ENCODE measurements around the gene GPR89B.

Gene GPR89B

DNA sequence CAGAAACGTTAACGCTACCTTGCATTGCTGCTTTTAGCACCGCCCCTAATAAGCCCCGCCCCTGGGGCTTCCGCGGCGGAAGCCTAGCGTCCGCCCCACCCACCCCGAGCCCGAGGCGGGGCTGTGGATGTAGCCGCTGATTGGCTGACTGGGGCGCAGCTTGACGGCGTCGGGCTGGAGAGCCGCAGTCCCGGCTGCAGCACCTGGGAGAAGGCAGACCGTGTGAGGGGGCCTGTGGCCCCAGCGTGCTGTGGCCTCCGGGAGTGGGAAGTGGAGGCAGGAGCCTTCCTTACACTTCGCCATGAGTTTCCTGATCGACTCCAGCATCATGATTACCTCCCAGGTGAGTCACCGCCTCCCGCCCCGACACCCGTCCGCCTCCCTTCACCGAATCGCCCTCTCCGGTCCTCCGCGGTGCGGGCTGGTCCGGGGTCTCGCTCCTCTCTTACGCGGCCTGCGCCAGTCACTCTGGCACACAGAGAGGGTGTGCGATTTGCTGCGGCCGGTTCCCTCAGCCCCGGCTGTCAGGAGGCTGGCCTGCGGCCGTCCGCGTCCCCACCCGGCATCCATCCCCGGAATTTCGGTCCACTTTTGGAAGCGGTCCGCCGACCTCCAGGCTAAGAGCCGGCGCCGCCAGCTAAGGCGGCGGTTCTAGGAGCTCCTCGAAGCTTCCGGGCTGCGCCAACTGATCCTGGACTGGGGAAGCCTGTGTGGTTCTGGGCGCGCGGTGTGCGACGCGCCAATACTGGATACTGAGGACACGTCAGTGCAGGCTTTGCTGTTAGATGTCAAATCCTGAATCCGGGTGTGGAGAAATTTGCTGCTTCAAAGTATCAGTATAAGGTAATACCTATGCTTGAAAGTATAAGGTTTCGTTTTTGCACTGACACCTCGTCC is at the start of gene GPR89B:
TSS of gene GPR89B (plus strand) at position 185 of the 897 bp plus-strand sequence. CDS start at position 302, 117 bp downstream.
- H3K4me3 ChIP-seq (ENCODE audit: low read depth, low read length), result peak within 1 kb of the TSS; percentile 62
- DNase-seq (ENCODE audit: low read depth), result peak; percentile 95

DNA sequence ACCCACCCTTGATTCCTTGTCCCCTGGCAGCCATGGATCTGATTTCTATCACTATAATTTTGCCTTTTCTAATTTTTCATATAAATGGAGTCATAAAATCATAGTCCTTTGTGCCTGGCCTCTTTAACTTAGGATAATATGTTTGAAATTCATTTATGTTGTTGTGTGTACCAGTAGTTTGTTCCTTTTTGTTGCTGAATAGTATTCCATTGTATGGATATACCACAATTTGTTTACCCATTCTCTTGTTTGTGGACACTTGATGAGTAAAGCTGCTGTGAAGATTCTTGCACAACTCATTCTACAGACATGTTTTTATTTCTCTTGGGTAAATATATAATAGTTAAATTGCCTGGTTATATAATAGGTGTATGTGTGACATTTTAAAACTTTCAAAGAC is 48.3 kb upstream of the GPR89B start:
- no peak for DNase-seq (ENCODE audit: low read depth)
- TF ChIP-seq, protein P1, sequence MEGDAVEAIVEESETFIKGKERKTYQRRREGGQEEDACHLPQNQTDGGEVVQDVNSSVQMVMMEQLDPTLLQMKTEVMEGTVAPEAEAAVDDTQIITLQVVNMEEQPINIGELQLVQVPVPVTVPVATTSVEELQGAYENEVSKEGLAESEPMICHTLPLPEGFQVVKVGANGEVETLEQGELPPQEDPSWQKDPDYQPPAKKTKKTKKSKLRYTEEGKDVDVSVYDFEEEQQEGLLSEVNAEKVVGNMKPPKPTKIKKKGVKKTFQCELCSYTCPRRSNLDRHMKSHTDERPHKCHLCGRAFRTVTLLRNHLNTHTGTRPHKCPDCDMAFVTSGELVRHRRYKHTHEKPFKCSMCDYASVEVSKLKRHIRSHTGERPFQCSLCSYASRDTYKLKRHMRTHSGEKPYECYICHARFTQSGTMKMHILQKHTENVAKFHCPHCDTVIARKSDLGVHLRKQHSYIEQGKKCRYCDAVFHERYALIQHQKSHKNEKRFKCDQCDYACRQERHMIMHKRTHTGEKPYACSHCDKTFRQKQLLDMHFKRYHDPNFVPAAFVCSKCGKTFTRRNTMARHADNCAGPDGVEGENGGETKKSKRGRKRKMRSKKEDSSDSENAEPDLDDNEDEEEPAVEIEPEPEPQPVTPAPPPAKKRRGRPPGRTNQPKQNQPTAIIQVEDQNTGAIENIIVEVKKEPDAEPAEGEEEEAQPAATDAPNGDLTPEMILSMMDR (IDR thresholded peaks at IDR 0.05; ENCODE audit: insufficient read depth, low read depth, low read length, missing control alignments), result no peak

DNA sequence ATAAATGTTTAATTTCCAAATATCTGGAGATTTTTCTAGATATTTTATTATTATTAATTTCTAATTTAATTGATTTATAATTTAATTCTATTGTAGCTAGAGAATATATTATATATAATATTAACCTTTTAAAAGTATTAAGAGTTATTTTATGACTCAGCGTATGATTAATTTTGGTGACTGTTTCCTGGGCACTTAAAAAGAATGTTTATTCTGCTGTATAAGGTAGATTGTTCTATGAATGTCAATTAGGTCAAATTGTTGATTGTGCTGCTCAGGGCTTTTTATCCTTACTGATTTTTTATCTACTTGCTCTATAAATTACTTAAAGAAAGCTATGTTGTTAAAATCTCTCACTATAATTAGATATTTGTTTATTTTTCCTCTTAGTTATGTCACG is 45.7 kb upstream of the GPR89B start:
- no peak for DNase-seq (ENCODE audit: low read depth)
- H3K4me3 ChIP-seq (ENCODE audit: low read depth, low read length), result no peak overlapping the region
- TF ChIP-seq, protein P1 (IDR thresholded peaks at IDR 0.05; ENCODE audit: insufficient read depth, low read depth, low read length, missing control alignments), result no peak

More for the DNA sequence above, 48.3 kb upstream of the GPR89B start:
- H3K4me3 ChIP-seq (ENCODE audit: low read depth, low read length), result no peak overlapping the region

DNA sequence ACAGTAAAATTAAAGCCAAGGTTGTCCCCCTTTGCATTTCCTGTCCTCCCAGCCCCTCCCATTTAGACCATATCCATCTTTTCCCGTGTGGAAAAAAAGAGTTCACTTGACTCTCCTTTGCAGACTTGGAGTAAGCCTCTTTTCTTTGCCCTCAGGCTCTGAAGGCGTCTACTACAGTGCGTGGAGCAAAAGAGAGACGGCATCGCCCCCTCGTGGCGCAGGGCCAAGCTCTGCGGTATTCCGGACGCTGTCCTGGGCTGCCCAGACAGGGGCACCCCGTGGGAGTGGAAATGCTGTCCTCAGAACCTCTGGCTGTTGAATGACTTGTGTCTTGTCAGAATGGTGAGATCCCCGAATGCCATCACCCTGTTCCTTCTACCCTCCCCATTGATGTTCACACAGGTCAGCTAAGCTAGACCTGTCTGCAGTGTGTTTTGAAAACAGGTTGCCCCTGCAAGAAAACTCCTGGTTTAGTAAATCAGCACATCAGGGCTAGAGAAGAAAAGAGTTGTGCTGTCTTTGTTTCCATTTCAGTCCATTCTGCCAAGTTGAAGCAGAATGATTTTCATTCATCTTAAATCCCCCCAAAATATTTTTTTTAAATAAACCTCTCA is 37.9 kb upstream of the GPR89B start:
- DNase-seq (ENCODE audit: low read depth), result peak; percentile 61
- H3K4me3 ChIP-seq (ENCODE audit: low read depth, low read length), result no peak overlapping the region
- TF ChIP-seq, protein P1 (IDR thresholded peaks at IDR 0.05; ENCODE audit: insufficient read depth, low read depth, low read length, missing control alignments), result peak; percentile 83

DNA sequence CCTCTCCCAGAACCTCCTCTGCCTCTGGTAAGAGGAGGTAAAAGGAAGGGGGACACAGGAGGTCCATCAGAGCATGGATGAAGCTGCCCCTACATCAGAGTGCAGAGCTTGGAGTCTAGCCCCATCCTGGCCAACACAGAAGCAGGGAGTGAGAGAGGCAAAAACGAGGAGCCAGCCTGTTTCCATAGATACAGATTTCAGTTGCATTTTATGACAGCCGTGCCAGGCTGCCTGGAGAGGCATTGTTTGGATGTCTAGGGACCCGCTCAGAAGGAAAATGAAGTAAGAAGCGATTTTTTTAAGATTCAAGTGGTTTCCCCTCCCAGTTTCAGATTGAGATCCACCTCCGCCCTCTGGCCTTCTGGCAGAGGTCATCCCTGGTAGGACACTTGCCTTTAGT is 37.1 kb upstream of the GPR89B start:
- TF ChIP-seq, protein P1 (IDR thresholded peaks at IDR 0.05; ENCODE audit: insufficient read depth, low read depth, low read length, missing control alignments), result no peak
- DNase-seq (ENCODE audit: low read depth), result no peak

DNA sequence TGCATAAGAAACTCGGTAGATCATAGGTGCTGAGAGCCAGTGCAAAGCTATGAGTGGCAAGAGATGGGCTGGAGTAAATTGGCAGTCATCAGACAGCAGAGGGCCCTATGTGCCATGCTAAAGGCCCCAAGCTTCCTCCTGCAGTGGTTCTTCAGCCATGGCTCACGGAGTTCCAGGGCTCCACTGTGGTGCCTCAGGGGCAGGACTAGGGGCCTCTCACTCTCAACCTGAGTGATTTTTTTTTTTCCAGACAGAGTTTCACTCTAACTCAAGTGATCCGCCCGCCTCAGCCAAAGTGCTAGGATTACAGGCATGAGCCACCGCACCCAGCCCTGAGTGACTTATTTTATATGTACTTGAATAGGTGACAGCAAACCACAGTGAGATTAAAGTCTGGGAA is 36.0 kb upstream of the GPR89B start:
- DNase-seq (ENCODE audit: low read depth), result peak; percentile 27
- TF ChIP-seq, protein P1 (IDR thresholded peaks at IDR 0.05; ENCODE audit: insufficient read depth, low read depth, low read length, missing control alignments), result no peak
- H3K4me3 ChIP-seq (ENCODE audit: low read depth, low read length), result no peak overlapping the region

More for the DNA sequence above, 37.1 kb upstream of the GPR89B start:
- no peak overlapping the region for H3K4me3 ChIP-seq (ENCODE audit: low read depth, low read length)

DNA sequence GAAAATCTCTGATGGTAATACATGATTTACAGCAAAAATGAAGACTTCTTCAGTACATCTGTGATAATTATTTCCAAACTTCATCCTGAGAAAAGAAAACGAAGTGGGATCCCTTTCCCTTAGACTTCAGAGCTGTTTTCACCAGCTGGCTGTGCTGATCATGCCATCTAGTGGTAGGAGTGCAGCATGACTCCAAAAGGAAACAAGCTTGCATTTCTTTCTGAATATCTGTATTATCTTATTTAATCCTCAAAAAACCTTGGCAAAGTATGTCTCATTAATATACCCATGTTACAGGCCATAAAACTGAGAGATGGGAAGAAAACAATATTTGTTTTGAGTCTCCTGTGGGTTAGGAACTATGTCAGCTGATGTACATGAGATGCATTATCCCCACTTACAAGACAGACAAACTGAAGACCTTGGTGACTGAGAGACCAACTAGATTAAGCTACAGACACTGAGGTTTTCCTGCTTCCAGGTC is 35.4 kb upstream of the GPR89B start:
- no peak overlapping the region for H3K4me3 ChIP-seq (ENCODE audit: low read depth, low read length)
- TF ChIP-seq, protein P1 (IDR thresholded peaks at IDR 0.05; ENCODE audit: insufficient read depth, low read depth, low read length, missing control alignments), result peak; percentile 94

More for the DNA sequence above, 35.4 kb upstream of the GPR89B start:
- DNase-seq (ENCODE audit: low read depth), result peak; percentile 50
